Activated CD4-positive, alpha-beta memory T cell treated with anti-CD3 and anti-CD28 coated beads, Interleukin-2, amount 10 ng/mL, durations not matched to agents 7 days and 5 days (primary cell): ENCODE data around the gene AHRR. TPM values are rescaled to one million over a fixed set of nuclear protein-coding genes. Genes with fewer than 3 reads are reported as not detected.
A peak's percentile ranks its signal among the peaks of the same experiment; 100 is the strongest.
"Not testable (repeated sequence)": the region's sequence is repeated elsewhere in the genome, so short reads cannot be mapped to it uniquely, and the experiment has no call there.

Experiments used
- CTCF ChIA-PET: fragments of 350-600 bp; sonication (Branson Sonifier 250); formaldehyde crosslinking; loops from one replicate; lab custom pipeline; 2021; ENCODE audit warnings: antibody characterized with exemption, inconsistent platforms; lab: Charles Lee
- POLR2A ChIA-PET: fragments of 350-600 bp; sonication (Branson Sonifier 250); formaldehyde crosslinking; loops from one replicate; lab custom pipeline; 2021; ENCODE audit warnings: antibody characterized with exemption; lab: Charles Lee
- DNase-seq: peaks from one replicate; pipeline ENCODE4 v3.0.0-alpha.2; 2020
- H3K27ac Mint-ChIP-seq: one replicate; pipeline ENCODE4 v1.8.0; 2021; ENCODE audit warnings: mild to moderate bottlenecking, mixed read lengths
- H3K27me3 Mint-ChIP-seq: one replicate; pipeline ENCODE4 v1.8.0; 2021; ENCODE audit warnings: mixed read lengths
- H3K36me3 Mint-ChIP-seq: one replicate; pipeline ENCODE4 v1.8.0; 2021; ENCODE audit warnings: low read depth, mixed read lengths
- H3K4me1 Mint-ChIP-seq: one replicate; pipeline ENCODE4 v1.8.0; 2021; ENCODE audit warnings: mixed read lengths
- H3K4me3 Mint-ChIP-seq: one replicate; pipeline ENCODE4 v1.8.0; 2021; ENCODE audit warnings: mild to moderate bottlenecking, mixed read lengths
- H3K9me3 Mint-ChIP-seq: one replicate; pipeline ENCODE4 v1.8.0; 2021; ENCODE audit warnings: mixed read lengths
- total RNA-seq, 2 experiments: library from RNA; stranded (reverse); gene quantifications; one replicate each; pipeline ENCODE4 v1.2.3, GENCODE V29; 2021

The AHRR gene
- total RNA-seq, 2 experiments from 2014 or later, result 23.6 to 24.6 TPM

DNA sequence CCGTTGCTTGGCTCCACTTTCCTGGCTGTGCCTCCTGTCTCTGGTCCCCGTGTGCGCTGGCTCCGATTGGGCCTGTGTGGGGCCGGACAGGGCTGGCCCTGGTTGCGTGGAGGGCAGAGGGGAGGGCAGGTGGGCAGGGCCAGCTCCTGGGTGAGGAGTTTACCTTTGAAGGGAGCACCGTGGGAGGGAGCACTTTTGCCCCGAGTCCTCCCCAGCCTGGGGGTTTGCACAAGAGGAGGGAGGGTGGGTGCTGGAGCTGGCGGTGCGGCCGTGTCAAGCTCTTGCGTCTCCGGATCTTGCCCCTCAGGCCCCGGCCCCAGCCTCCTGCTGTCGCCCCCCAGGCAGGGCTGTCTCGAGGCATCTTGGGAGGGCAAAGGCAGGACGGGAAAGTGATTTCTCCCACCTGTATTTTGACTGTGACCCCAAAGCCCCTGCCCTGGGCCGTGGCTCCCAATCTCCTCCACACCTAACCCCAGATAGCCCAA lies 73.2 kb downstream of the AHRR start:
- DNase-seq, result peak; percentile 15
- Mint-ChIP-seq H3K27me3 (peaks cover 2% of the 10 kb centered on the region), H3K27ac (peak overlapping the region; percentile 5), H3K9me3 (no peaks in the 10 kb centered on the region), H3K4me3 (no peak overlapping the region), H3K36me3 (peaks cover 2% of the 10 kb centered on the region), H3K4me1 (peaks cover 43% of the 10 kb centered on the region)
- POLR2A ChIA-PET, result interaction anchor here (0.7 to 2.6 kb wide), 4 partner anchors 22 to 74 kb away, joined by 3 to 25 read pairs (median 3); no protein-coding TSS in a partner anchor
- CTCF ChIA-PET, result no interaction called here

DNA sequence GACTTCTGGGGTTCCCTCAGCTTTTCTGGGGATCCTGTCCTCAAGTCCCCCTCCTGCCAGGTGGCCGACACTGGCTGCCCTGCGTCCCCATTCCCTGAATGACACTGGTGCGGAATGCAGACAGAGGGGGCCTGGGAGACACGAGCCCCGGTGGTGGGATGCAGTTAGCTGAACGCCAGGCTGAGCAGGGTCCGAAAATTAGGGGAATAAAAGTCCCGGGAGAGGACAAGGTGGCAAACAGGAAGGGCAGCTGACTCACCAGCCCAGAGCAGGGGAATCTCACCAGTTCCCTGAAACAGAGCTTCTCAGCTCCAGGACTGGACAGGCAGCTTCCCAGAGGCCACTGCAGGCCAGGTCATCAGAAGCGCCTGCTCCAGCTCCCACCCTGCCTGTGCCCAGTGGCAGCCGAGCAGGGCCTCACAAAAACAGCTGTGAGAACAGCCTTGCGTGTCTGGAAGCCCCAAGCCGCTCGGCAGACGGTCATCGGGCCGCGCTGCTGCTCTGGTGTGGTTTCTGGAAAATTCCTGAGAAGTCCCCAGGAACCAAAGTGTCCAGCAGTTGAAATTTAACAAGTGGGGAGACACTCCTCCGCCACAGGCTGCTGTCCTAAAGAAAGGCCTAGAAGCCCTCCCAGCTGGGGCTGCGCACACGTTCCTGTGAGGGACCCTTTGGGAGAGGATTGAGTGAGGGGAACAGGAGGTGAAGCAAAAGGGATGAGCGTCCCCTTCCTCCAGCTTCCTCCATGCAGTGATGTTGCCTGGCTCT lies 73.8 kb downstream of the AHRR start:
- peak; percentile 16 for DNase-seq
- peaks cover 7% of the 10 kb centered on the region for H3K36me3 Mint-ChIP-seq
- ChIA-PET POLR2A (interaction anchor here (0.7 to 1.4 kb wide), 3 partner anchors 39 to 74 kb away, joined by 3 read pairs; no protein-coding TSS in a partner anchor), CTCF (no interaction called here)
- no peaks in the 10 kb centered on the region for H3K9me3 Mint-ChIP-seq
- H3K4me1 Mint-ChIP-seq, result peaks cover 44% of the 10 kb centered on the region
- no peak overlapping the region for H3K4me3 Mint-ChIP-seq
- peaks cover 2% of the 10 kb centered on the region for H3K27me3 Mint-ChIP-seq
- H3K27ac Mint-ChIP-seq, result peak overlapping the region; percentile 5

GRCh38 chr5:395921-396530 lies 74.5 kb downstream of the AHRR start:
- peaks cover 2% of the 10 kb centered on the region for H3K27me3 Mint-ChIP-seq
- H3K9me3 Mint-ChIP-seq, result no peaks in the 10 kb centered on the region
- H3K27ac Mint-ChIP-seq, result no peak overlapping the region

GRCh38 chr5:396531-396961 lies 75.0 kb downstream of the AHRR start:
- DNase-seq, result no peak

More at GRCh38 chr5:395921-396530, 74.5 kb downstream of the AHRR start:
- DNase-seq, result peak; percentile 30
- H3K36me3 Mint-ChIP-seq, result peaks cover 8% of the 10 kb centered on the region
- POLR2A ChIA-PET, result interaction anchor here (1.4 kb wide), 1 partner anchor 39 kb away, joined by 3 read pairs; no protein-coding TSS in a partner anchor
- peaks cover 41% of the 10 kb centered on the region for H3K4me1 Mint-ChIP-seq
- CTCF ChIA-PET, result no interaction called here
- no peak overlapping the region for H3K4me3 Mint-ChIP-seq

DNA sequence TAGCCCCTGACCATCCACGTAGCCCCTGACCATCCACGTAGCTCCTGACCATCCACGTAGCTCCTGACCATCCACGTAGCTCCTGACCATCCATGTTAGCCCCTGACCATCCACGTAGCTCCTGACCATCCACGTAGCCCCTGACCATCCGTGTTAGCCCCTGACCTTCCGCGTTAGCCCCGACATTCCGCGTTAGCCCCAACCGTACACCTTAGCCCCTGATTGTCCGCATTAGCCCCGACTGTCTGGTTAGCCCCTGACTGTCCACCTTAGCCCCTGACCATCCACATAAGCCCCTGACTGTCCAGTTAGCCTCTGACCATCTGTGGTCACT lies 76.6 kb downstream of the AHRR start:
- Mint-ChIP-seq H3K36me3 (peaks cover 22% of the 10 kb centered on the region), H3K4me1 (peaks cover 46% of the 10 kb centered on the region)
- POLR2A ChIA-PET, H3K27me3 Mint-ChIP-seq, DNase-seq, H3K27ac Mint-ChIP-seq, H3K9me3 Mint-ChIP-seq, H3K4me3 Mint-ChIP-seq, CTCF ChIA-PET: not testable (repeated sequence)

More at GRCh38 chr5:396531-396961, 75.0 kb downstream of the AHRR start:
- Mint-ChIP-seq H3K9me3 (no peaks in the 10 kb centered on the region), H3K36me3 (peaks cover 13% of the 10 kb centered on the region), H3K4me3 (no peak overlapping the region), H3K27me3 (peaks cover 2% of the 10 kb centered on the region), H3K27ac (no peak overlapping the region), H3K4me1 (peaks cover 42% of the 10 kb centered on the region)
- ChIA-PET CTCF (no interaction called here), POLR2A (no interaction called here)

GRCh38 chr5:398475-399295 lies 77.2 kb downstream of the AHRR start:
- Mint-ChIP-seq H3K4me3 (no peak overlapping the region), H3K27me3 (peaks cover 2% of the 10 kb centered on the region), H3K9me3 (no peaks in the 10 kb centered on the region), H3K4me1 (peaks cover 42% of the 10 kb centered on the region), H3K27ac (no peak overlapping the region), H3K36me3 (peaks cover 22% of the 10 kb centered on the region)
- ChIA-PET POLR2A (interaction anchor here (1.0 to 1.4 kb wide), 3 partner anchors 22 to 78 kb away, joined by 3 to 4 read pairs (median 3); no protein-coding TSS in a partner anchor), CTCF (no interaction called here)
- DNase-seq, result peak; percentile 47

DNA sequence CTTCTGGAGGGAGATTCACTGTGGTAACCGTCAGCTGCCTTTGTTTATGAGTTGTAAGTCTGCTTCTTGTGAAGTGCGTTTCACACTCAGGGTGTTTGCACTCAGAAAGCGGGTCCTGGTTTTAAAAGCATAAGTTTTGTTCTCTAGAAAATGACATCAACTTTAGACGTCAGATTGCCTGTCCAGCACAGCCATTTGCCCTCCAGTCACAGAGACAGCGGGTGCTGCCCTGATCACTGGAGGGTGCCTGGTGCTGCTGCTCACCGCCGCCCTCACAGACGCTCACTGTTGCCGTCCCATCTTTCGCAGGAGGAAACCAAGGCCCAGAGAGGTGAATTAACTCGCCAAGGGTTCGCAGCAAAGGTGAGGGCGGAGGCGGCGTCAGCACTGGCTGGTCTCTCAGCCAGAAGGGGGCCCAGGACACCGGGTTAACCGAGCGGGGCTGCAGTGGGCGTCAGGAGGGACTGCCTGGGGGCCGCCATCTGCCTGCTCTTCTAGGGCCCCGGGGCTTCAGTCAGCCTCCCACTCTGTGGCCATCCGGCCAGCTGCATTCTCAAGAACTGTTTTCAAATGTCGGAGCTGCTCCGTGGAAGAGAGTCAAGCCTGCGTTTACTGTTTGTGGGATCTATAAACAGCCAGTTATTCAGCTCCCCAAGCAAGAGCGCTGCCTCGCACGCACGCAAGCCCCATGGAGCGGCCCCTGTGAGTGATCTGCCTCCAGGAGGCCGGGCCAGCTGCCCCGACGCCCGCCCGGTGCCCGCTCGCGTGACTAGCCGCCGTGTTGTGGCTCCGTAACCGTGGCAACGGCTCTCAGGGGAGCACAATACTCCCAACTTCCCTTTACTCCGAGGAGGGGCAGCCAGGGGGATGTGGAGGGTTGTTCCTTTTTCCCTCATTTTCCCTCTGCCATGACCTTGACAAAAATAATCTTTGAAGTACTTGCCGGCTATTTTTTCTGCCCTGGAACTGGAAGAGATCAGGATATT lies 78.1 kb downstream of the AHRR start:
- CTCF ChIA-PET, result no interaction called here

DNA sequence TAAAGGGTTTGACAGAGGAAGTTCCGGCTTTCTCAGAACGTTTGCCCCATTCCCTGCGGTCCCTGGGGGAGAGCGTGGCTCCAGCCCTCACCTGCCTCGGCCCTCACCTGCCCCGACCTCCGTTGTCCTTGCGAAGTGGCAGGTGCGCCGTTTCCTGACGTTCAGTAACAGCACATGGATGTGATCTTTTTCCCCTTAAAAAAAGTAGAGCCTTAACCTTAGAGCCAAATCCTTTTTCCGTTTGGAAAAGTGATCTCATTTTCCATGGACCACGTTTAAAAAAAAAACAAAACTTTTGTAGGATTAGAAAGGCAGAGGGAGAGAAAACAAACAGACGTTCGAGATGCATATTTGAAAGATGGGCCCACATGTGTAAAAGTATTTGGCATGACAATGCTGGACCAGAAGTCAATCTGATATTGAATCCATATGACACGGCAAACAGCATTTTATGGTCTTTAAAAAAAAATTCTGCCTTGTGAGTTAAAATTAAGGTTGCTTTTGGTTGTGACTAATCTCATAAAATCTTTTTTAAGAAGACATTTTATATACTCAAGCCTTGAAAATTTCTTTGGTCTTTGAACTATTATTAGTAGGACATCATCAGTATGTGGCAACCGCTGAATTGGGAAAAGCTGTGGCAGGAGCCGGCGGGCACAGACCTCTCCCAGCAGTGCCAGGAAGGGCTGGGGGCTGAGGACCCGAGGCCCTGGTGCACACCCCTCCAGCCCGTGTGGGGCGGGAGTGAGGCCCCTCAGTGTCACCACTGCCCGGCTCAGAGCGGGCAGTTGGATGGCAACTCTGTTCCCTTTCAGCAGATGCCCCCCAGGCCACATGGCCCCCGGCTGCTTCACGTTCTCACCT lies 79.0 kb downstream of the AHRR start:
- Mint-ChIP-seq H3K27ac (peak overlapping the region; percentile 76), H3K36me3 (peaks cover 28% of the 10 kb centered on the region), H3K27me3 (peaks cover 2% of the 10 kb centered on the region), H3K9me3 (no peaks in the 10 kb centered on the region), H3K4me1 (peaks cover 33% of the 10 kb centered on the region), H3K4me3 (peak overlapping the region; percentile 43)
- ChIA-PET POLR2A (interaction anchor here (1.2 kb wide), 1 partner anchor 24 kb away, joined by 3 read pairs; no protein-coding TSS in a partner anchor), CTCF (no interaction called here)
- DNase-seq, result no peak

More for the DNA sequence above, 78.1 kb downstream of the AHRR start:
- peak; percentile 77 for DNase-seq
- Mint-ChIP-seq H3K4me3 (peak overlapping the region; percentile 43), H3K9me3 (no peaks in the 10 kb centered on the region), H3K4me1 (peaks cover 37% of the 10 kb centered on the region), H3K27me3 (peaks cover 2% of the 10 kb centered on the region), H3K27ac (peak overlapping the region; percentile 76), H3K36me3 (peaks cover 28% of the 10 kb centered on the region)
- POLR2A ChIA-PET, result interaction anchor here (1.0 to 1.4 kb wide), 3 partner anchors 23 to 79 kb away, joined by 3 to 4 read pairs (median 3); no protein-coding TSS in a partner anchor

- Mint-ChIP-seq H3K36me3 (peaks cover 28% of the 10 kb centered on the region), H3K27me3 (peaks cover 2% of the 10 kb centered on the region), H3K4me1 (peaks cover 35% of the 10 kb centered on the region), H3K9me3 (no peaks in the 10 kb centered on the region), H3K27ac (no peak overlapping the region), H3K4me3 (no peak overlapping the region)
- ChIA-PET CTCF (no interaction called here), POLR2A (interaction anchor here (1.3 kb wide), 1 partner anchor 24 kb away, joined by 3 read pairs; no protein-coding TSS in a partner anchor)
- DNase-seq, result peak; percentile 15
These were observed 79.9 kb downstream of the AHRR start for GRCh38 chr5:401146-402034.

- H3K9me3 Mint-ChIP-seq, DNase-seq, CTCF ChIA-PET, H3K27ac Mint-ChIP-seq, H3K4me3 Mint-ChIP-seq, H3K27me3 Mint-ChIP-seq: not testable (repeated sequence)
- Mint-ChIP-seq H3K4me1 (peaks cover 38% of the 10 kb centered on the region), H3K36me3 (peaks cover 28% of the 10 kb centered on the region)
- POLR2A ChIA-PET, result interaction anchor here (1.3 kb wide), 1 partner anchor 23 kb away, joined by 3 read pairs; no protein-coding TSS in a partner anchor
These were observed 80.7 kb downstream of the AHRR start for GRCh38 chr5:402219-402614.
